Measurements from ENCODE around the gene CACNG8.

DNA sequence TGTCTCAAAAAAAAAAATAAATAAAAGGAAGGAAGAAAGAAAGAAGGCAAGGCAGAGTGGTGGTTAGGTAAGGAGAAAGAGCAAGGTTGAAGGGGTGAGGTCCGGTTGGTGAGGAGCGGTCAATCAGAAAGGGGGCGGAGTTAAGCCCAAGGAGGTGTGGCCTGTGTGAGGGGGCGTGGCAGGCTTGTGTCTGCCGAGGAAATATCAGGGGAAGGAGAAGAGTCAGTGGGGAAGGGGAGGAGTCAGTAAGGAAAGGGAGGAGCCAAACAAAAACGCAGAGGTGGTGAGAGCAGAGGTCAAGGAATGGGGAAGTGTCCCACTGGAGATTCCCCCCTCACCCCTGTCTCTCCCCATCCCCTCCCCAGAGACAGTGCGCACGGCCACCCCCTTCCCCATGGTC, 47.7 kb upstream of the CACNG8 start:
- TF ChIP-seq CTCF (IDR thresholded peaks at IDR 0.05), result no peak
- TF ChIP-seq POLR2AphosphoS5 (IDR thresholded peaks at IDR 0.05), result no peak
- TF ChIP-seq POLR2A (IDR thresholded peaks at IDR 0.05), result no peak

Measured in gastroesophageal sphincter (tissue), 3 donors.